HAP-1 (cell line): ENCODE data around the gene CHCHD6.

ENCODE experiments used
- DNase-seq, 2 experiments: peaks; one replicate each; pipeline ENCODE4 v3.0.0-alpha.2; 2016 to 2020; ENCODE audit warnings: low spot score in 2 of 2
- H3K27me3 ChIP-seq: fragments of 250-450 bp; sonication (Bioruptor Pico); 2 replicates; pipeline ENCODE4 v1.5.1; 2020; ENCODE audit warnings: low read depth, mild to moderate bottlenecking, moderate library complexity
- H3K36me3 ChIP-seq: fragments of 250-450 bp; sonication (Bioruptor Pico); replicated peaks from 2 replicates; pipeline ENCODE4 v1.5.1; 2020; ENCODE audit warnings: mild to moderate bottlenecking
- H3K4me1 ChIP-seq: fragments of 250-450 bp; sonication (Bioruptor Pico); 2 replicates; pipeline ENCODE4 v1.5.1; 2020; ENCODE audit warnings: mild to moderate bottlenecking
- H3K4me3 ChIP-seq: fragments of 250-450 bp; sonication (Bioruptor Pico); 2 replicates; pipeline ENCODE4 v1.5.1; 2020; ENCODE audit warnings: mild to moderate bottlenecking, moderate library complexity
- H3K9me3 ChIP-seq: fragments of 250-450 bp; sonication (Bioruptor Pico); 2 replicates; pipeline ENCODE4 v1.5.1; 2020; ENCODE audit warnings: mild to moderate bottlenecking, moderate library complexity
- in situ Hi-C: fragments of 300-500 bp; cut with MboI; formaldehyde crosslinking; loops from 3 replicates; pipeline ENCODE4 v1.14.3; 2020; ENCODE audit warnings: low sequenced_read_pairs, inconsistent platforms, mixed read lengths

Gene CHCHD6

DNA sequence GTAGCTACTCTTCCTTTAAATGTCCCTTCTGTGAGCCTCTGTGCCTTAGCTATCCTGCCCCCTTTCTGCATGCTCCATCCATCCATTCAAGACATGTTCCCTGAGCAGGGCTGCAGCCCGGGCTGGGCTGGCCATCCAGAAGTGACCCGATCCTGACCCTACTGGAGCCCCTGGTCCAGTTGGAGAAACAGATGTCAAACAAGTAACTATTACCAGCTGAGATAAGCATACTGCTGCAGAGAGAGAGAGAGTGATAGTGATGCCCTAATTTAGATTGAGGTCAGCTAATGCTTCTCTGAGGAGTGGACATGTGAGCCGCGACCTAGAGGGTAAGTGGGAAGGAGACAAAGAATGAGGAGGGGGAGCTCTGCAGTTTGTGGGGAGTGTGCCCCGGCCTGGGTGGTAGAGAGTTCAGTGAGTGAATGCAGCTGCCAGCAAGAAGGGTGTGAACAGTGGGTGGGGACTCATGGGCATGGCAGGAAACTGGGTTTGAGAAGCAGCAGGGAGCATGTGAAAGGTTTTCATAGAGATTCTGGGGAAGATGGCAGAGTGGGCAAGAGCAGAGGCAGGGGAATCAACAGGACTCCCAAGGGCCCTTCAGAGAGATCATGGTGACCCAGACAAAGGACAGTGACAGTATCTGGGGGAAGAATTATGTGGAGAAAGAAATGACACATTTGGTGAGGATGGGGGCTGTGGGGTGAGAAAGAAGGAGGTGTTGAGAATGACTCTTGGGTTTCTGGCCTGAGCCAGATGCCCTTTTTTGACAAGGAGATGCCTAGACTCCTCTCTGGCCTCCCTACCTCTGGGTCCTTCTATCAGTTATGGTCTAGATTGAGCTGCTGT is 44.9 kb downstream of the CHCHD6 start:
- H3K36me3 ChIP-seq: no peaks in the 10 kb centered on the region
- H3K4me1 ChIP-seq: no peaks in the 10 kb centered on the region
- H3K27me3 ChIP-seq: no peaks in the 10 kb centered on the region
- no peaks in the 10 kb centered on the region for H3K9me3 ChIP-seq
- H3K4me3 ChIP-seq: no peak overlapping the region
- in situ Hi-C loops: no loop called here
- no peak for DNase-seq

DNA sequence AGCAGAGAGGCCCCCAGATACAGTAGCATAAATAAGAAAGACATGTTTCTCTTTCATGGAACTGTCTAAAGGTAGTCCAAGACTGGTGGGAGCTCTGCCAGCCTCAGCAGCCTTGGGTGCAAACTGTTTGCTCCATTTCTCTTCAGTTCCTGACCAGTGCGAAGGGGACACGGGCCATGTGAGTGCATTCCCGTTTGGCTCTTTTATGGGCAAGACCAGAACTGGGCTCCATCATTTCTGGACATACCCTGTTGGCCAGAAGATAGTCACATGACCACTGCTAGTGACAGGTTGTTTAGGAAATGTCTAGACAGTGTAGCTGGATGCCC is 45.5 kb downstream of the CHCHD6 start:
- Histone ChIP-seq H3K36me3 (no peaks in the 10 kb centered on the region), H3K27me3 (no peaks in the 10 kb centered on the region), H3K9me3 (no peaks in the 10 kb centered on the region), H3K4me1 (no peaks in the 10 kb centered on the region), H3K4me3 (no peak overlapping the region)
- in situ Hi-C loops: no loop called here
- DNase-seq: no peak

DNA sequence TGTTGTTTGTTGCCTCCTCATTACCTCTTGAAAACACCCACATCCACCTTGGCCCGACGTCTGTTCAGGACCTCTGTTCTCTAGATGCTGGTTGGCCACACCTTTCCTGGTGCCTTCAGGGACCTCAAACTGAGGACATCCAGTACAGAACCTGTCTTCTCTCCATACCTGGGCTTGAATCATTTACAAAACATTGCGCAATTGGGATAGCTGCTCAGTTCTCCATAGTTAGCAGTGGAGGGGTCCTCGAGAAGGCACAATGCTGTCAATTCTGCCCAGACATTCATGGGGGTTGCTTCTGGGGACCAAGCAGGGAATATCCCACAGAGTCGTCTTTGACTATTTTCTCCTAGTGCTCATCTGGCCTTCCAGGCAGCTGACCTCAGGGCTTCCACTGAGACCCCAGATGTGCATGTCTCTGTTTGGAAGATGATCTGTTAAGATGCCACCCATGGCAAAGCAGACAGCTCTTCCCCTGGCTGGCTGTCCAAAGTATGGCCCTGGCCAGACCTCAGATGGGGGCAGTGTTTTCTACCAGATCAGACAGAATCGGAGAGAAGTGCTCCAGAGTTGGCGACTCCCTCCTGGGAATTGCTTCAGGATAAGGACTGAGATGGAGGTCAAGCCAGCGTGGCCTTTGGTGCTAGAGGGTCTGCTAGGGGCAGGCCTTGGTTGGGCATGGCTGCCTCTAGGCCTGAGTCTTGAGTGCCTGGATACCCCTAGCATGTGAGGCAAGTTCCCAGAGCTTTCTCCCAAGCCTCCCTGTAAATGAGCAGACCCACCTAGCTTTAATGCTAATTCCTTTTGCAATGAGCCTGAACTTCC is 46.1 kb downstream of the CHCHD6 start:
- Histone ChIP-seq H3K4me3 (no peak overlapping the region), H3K36me3 (no peaks in the 10 kb centered on the region), H3K4me1 (no peaks in the 10 kb centered on the region), H3K9me3 (no peaks in the 10 kb centered on the region), H3K27me3 (no peaks in the 10 kb centered on the region)
- in situ Hi-C loops: loop anchor here (5.0 to 10.0 kb wide), 2 partner anchors 235 to 707 kb away; partner anchors contain the start of gene PLXNA1
- DNase-seq: no peak

DNA sequence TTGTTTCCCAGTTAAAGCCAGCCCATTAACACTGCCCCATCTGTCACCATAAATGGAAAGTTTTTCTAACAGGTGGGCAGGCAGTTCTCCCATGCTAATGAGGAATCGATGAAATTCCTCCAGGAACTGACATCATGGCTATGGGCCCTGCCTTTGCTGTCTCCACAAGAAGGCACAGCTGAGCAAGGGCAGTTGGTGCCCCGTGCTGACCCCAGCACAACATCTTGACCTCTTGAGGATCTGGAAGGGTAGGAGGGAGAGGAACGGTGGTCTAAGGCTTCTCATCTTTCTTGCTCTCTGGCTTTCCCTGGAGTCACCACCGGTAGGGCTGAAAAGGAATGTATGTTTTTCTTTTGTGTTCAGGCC is 46.7 kb downstream of the CHCHD6 start:
- H3K36me3 ChIP-seq: no peaks in the 10 kb centered on the region
- in situ Hi-C loops: loop anchor here (5.0 to 10.0 kb wide), 2 partner anchors 234 to 707 kb away; partner anchors contain the start of gene PLXNA1
- no peak for DNase-seq
- H3K9me3 ChIP-seq: no peaks in the 10 kb centered on the region
- H3K27me3 ChIP-seq: no peaks in the 10 kb centered on the region
- no peaks in the 10 kb centered on the region for H3K4me1 ChIP-seq
- H3K4me3 ChIP-seq: no peak overlapping the region

DNA sequence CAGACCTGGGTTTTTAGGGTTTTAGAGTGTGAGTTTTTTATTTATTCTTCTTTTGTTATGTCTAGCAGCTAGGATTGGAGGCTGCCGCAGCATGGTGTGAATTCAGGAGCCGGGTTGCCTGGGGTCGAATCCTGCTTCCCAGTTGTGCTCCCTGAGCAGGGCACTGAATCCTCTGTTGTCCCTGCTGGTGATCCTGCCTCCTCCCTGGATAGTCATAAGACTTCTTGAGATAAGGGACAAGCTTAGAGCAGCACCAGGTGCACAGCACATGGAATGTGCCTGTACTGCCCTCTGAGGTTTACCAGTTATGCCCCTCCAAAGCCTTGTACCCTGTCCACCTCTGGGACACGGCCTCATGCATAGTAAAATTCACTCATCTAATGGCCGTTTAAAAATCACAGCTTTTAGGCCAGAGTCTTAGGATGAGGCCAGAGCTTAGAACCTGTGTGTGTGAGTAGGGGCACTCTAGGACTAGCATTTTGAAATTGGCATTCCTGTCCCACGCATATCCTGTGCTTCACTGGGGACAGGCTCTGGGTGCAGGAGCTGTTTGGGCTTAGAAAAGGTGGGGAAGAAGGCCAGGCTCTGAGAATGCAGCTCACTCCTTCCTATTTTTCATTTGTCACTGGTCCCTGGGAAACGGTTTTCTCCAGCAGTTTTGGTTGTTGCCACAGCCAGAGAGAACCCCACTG is 47.7 kb downstream of the CHCHD6 start:
- Histone ChIP-seq H3K4me1 (no peaks in the 10 kb centered on the region), H3K9me3 (no peaks in the 10 kb centered on the region), H3K36me3 (no peaks in the 10 kb centered on the region), H3K4me3 (no peak overlapping the region), H3K27me3 (no peaks in the 10 kb centered on the region)
- no peak for DNase-seq
- in situ Hi-C loops: loop anchor here (5.0 to 10.0 kb wide), 2 partner anchors 233 to 706 kb away; partner anchors contain the start of gene PLXNA1

DNA sequence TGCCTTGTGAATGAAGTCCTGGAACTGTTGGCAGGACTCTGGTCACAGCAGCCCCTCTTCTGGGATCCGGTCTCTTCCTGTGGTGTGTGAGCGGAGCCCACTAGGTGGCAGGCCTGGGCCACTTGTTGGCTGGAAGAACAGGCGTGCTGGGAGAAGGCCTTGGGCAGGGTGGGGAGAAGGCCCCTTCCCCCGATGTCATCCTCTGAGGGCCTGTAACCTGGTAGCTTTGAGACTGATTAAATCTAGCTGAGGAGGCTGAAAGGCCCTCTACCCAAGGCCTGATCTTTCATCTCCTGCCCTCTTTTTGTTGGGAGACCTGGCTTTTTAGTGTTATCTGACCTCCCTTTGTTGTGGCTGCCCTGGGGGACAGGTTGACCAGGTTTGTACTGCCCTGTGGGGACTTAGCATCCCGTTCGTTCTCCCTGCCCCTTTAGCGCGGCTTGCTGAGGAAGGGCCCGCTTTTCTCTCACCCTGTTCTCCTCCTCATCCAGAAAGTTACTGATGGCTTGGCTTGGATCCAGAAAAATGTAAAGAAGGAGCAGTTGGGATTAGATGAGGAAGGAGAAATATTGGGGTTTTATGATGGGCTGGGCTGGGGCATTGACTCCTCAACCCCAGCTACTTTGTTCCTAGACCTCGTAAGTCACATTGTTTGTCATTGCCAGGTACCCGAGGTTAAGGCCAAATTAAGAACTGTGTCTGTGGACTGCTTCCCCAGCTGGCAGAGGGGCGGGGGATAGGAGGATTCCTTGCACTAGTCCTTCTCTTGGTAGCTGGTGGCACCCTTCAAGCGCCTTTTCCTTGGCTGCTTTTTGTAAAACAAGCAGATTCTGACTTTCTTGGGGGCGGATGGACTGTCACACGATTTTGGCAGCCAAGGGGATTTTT is 48.5 kb downstream of the CHCHD6 start:
- Histone ChIP-seq H3K27me3 (no peaks in the 10 kb centered on the region), H3K4me3 (no peak overlapping the region), H3K36me3 (no peaks in the 10 kb centered on the region), H3K4me1 (no peaks in the 10 kb centered on the region), H3K9me3 (no peaks in the 10 kb centered on the region)
- in situ Hi-C loops: loop anchor here (5.0 to 10.0 kb wide), 2 partner anchors 232 to 705 kb away; partner anchors contain the start of gene PLXNA1
- DNase-seq: peak; percentile 58 to 83

DNA sequence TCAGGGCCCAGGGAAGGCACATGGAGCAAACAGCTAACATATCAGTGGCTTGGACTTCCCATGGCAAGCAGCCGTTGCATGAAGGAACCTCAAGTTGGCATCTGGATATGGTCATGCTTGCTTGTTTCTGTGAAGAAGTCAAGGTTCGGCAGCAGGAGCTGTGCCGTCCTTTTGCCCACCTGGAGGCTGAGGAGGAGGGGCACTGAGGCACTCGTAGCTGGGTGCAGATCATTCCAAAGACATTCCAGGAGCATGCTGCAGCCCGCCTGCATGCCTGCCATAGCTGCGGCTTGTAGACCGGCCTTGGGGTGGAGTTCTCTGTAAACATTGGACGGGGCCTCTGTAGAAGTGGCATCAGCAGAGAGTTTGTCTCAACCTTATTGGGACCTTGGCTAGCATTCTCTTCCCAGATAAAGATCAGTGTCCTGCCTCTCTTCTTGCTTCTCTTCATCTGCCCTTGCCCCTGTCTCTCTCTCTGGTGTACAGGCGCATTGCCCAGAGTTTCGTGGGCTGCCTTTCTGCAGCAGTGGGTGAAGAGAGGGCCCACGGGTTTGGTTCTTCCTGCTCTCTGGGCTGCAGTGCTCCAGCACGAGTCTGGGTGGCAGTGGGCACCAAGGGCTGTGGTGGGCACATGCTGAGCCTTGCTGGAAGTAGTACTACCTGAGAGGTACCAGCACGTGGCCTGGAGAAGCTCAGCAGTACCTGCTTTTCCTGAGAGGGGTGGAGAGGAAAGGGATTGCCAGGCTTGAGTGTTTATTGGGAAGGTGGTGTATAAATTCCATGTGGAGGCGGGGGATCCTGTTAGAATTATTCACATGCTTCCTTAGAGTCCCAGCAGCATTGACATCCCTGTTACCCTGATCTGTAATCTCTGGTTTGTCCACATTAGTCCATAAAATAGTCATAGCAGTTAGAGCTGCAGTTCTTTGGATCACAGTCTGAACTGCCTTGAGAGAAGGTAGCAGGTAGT is 49.4 kb downstream of the CHCHD6 start:
- no peaks in the 10 kb centered on the region for H3K4me1 ChIP-seq
- in situ Hi-C loops: loop anchor here (5.0 to 10.0 kb wide), 2 partner anchors 231 to 704 kb away; partner anchors contain the start of gene PLXNA1
- no peaks in the 10 kb centered on the region for H3K9me3 ChIP-seq
- no peak overlapping the region for H3K4me3 ChIP-seq
- no peaks in the 10 kb centered on the region for H3K36me3 ChIP-seq
- no peak for DNase-seq
- no peaks in the 10 kb centered on the region for H3K27me3 ChIP-seq

DNA sequence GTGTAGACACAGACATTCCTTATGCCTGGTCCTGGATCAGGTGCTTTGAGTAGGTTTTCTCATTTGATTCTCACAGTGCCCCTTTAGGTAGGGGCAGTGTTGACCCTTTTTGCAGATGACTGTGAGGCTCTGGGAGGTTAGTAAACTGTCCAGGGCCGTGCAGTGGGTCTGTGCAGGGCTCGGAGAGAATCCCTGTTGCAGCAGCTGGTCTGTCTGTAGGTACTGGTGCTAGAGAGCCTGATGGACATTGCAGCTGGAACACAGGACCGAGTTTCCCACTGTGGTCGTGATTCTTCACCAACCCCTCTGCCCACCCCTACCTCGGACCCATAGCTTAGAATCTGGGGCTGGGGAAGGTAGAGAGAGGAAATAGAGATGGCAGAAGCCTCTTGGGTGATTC is 51.8 kb downstream of the CHCHD6 start:
- no peaks in the 10 kb centered on the region for H3K36me3 ChIP-seq
- H3K4me3 ChIP-seq: no peak overlapping the region
- in situ Hi-C loops: loop anchor here (10.0 kb wide), 1 partner anchor 229 kb away; the partner anchor contains the start of gene PLXNA1
- DNase-seq: no peak
- no peaks in the 10 kb centered on the region for H3K27me3 ChIP-seq
- H3K4me1 ChIP-seq: peaks cover 4% of the 10 kb centered on the region; the same call in 1 of the 2 replicates
- no peaks in the 10 kb centered on the region for H3K9me3 ChIP-seq

DNA sequence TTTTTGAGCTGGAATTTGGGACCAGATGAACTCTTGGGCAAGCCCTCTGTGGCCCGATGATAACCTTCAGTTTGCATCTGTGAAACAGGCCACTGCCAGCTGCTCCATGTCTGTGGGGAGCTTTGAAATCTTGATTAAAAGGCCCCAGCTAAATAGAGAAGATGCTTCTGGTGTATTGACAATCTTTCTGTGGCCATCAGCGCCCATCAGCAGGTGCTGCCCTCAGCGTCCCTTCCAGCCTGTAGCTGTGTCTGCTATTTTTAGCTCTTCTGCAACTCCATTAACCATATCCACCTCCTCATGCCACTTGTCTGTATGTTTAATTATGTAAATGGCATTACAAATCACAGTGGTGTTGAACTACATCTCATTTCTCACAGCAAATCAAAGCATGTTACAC is 54.0 kb downstream of the CHCHD6 start:
- peaks cover 4% of the 10 kb centered on the region; the same call in 1 of the 2 replicates for H3K4me1 ChIP-seq
- no peak for DNase-seq
- in situ Hi-C loops: loop anchor here (10.0 kb wide), 1 partner anchor 227 kb away; the partner anchor contains the start of gene PLXNA1
- H3K27me3 ChIP-seq: no peaks in the 10 kb centered on the region
- H3K36me3 ChIP-seq: no peaks in the 10 kb centered on the region
- no peak overlapping the region for H3K4me3 ChIP-seq
- H3K9me3 ChIP-seq: no peaks in the 10 kb centered on the region

DNA sequence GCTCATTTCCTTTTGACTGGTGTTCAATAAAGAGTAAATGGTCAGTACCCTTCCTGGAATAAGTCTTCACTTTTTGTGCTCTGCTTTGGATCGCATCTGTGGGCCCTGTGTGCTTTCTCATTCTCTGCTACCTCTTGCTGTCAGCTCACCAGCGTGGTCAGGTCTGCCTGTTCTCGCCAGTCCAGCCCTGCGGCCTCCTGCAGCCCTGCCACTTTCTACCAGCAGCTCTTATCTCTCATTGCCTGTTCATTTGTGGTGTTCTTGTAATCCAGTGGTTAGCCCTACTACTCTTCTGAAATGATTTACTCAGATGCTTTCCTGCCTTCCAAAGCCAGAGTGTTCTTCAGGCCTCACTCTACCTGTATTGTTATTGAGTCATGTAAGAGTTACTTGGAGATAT is 54.8 kb downstream of the CHCHD6 start:
- Histone ChIP-seq H3K27me3 (no peaks in the 10 kb centered on the region), H3K4me3 (no peak overlapping the region), H3K4me1 (peaks cover 4% of the 10 kb centered on the region; the same call in 1 of the 2 replicates), H3K9me3 (no peaks in the 10 kb centered on the region), H3K36me3 (no peaks in the 10 kb centered on the region)
- in situ Hi-C loops: loop anchor here (10.0 kb wide), 1 partner anchor 226 kb away; the partner anchor contains the start of gene PLXNA1
- DNase-seq: no peak

DNA sequence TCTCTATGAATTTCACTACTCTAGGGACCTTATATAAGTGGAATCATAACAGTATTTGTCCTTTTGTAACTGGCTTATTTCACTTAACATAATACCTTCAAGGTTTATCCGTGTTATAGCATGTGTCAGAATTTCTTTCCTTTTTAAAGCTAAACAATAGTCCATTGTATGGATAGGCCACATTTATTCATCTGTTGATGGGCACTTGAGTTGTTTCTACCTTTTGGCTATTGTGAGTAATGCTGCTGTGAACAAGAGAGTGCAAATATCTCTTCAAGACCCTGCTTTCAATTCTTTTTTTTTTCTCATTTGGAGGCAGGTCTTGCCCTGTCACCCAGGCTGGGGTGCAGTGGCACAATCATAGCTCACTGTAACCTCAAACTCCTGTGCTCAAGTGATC is 56.5 kb downstream of the CHCHD6 start:
- peak in 1 of 2 experiments; percentile 13 for DNase-seq
- H3K36me3 ChIP-seq: no peaks in the 10 kb centered on the region
- no peaks in the 10 kb centered on the region for H3K27me3 ChIP-seq
- H3K4me1 ChIP-seq: peaks cover 4% of the 10 kb centered on the region; the same call in 1 of the 2 replicates
- no peak overlapping the region for H3K4me3 ChIP-seq
- in situ Hi-C loops: no loop called here
- H3K9me3 ChIP-seq: no peaks in the 10 kb centered on the region

DNA sequence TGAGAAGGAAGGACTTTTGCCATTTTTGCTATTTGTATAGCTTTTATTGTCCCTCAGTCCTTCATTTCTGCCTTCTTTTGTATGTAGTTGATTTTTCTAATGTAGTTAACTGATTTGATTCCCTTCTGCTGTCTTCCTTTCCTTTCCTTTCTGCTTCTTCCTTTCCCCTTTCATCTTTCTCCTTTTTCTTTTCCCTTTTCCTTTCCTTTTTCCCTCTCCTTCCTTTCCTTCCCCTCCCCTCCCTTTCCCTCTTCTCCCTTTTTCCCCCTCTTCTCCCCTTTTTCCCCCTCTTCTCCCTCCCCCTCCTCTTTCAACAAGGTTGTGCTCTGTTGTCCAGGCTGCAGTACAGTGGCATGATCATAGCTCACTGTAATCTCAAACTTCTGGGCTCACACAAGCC is 59.0 kb downstream of the CHCHD6 start:
- DNase-seq: no peak
- H3K36me3 ChIP-seq: no peaks in the 10 kb centered on the region
- H3K4me3 ChIP-seq: no peak overlapping the region
- H3K9me3 ChIP-seq: no peaks in the 10 kb centered on the region
- H3K27me3 ChIP-seq: no peaks in the 10 kb centered on the region
- H3K4me1 ChIP-seq: peaks cover 4% of the 10 kb centered on the region; the same call in 1 of the 2 replicates
- in situ Hi-C loops: no loop called here
